Calu3 (cell line): ENCODE results near the gene SLC25A39. TPM values are rescaled to one million over a fixed set of nuclear protein-coding genes. Genes with fewer than 3 reads are reported as not detected.
A peak's percentile ranks its signal among the peaks of the same experiment; 100 is the strongest.

ENCODE experiments used
- BruUV-seq: library from RNA; stranded (reverse); fragments of 400-500 nt; replicated peaks from 2 replicates; lab custom pipeline; 2021; lab: Mats Ljungman, UMichigan
- CTCF ChIA-PET: fragments of 300-600 bp; sonication (Branson Sonifier 250); formaldehyde crosslinking; loops from one replicate; lab custom pipeline; 2022; ENCODE audit warnings: antibody characterized with exemption; lab: Charles Lee
- DNase-seq: peaks from one replicate; pipeline ENCODE4 v3.0.0; 2022
- H3K27ac Mint-ChIP-seq: one replicate; pipeline ENCODE4 v1.8.0; 2022; ENCODE audit warnings: mixed read lengths; ENCODE audit not compliant: unreplicated experiment
- H3K27me3 Mint-ChIP-seq: one replicate; pipeline ENCODE4 v1.8.0; 2022; ENCODE audit warnings: mixed read lengths; ENCODE audit not compliant: unreplicated experiment
- H3K36me3 Mint-ChIP-seq: one replicate; pipeline ENCODE4 v1.8.0; 2022; ENCODE audit warnings: mild to moderate bottlenecking, moderate library complexity, mixed read lengths; ENCODE audit not compliant: insufficient read depth, unreplicated experiment
- H3K4me1 Mint-ChIP-seq: one replicate; pipeline ENCODE4 v1.8.0; 2022; ENCODE audit warnings: mild to moderate bottlenecking, low read depth, mixed read lengths; ENCODE audit not compliant: unreplicated experiment
- H3K4me3 Mint-ChIP-seq: one replicate; pipeline ENCODE4 v1.8.0; 2022; ENCODE audit warnings: mild to moderate bottlenecking, low read depth, moderate library complexity, mixed read lengths; ENCODE audit not compliant: unreplicated experiment
- H3K9me3 Mint-ChIP-seq: one replicate; pipeline ENCODE4 v1.8.0; 2022; ENCODE audit warnings: low read depth, mixed read lengths; ENCODE audit not compliant: unreplicated experiment
- CTCF ChIP-seq: fragments of 200-600 bp; IDR thresholded peaks from one replicate; pipeline ENCODE4 v1.8.0; 2022; ENCODE audit warnings: antibody characterized with exemption; ENCODE audit not compliant: unreplicated experiment
- intact Hi-C: fragments of 100-400 bp; cut with micrococcal nuclease; formaldehyde crosslinking; loops from one replicate; pipeline ENCODE4 v1.10.0; 2022; ENCODE audit not compliant: unreplicated experiment
- total RNA-seq: library from RNA; stranded (reverse); gene quantifications from 2 replicates; pipeline ENCODE4 v1.2.3, GENCODE V29; 2022

Gene SLC25A39
- total RNA-seq, 1 experiment from 2014 or later = 271 TPM

GRCh38 chr17:44322236-44322895 lies 2.3 kb downstream of the SLC25A39 start:
- TF ChIP-seq CTCF = no peak
- no peaks in the 10 kb centered on the region for H3K9me3 Mint-ChIP-seq
- CTCF ChIA-PET = interaction anchor here (1.4 kb wide), 1 partner anchor 12 kb away, joined by 5 read pairs; no protein-coding TSS in a partner anchor
- H3K27ac Mint-ChIP-seq = no peak overlapping the region
- DNase-seq = no peak
- no peak overlapping the region for H3K4me3 Mint-ChIP-seq
- intact Hi-C loops = no loop called here
- H3K36me3 Mint-ChIP-seq = peaks cover 68% of the 10 kb centered on the region
- peaks cover 12% of the 10 kb centered on the region for H3K27me3 Mint-ChIP-seq
- BruUV-seq = no TSS peak
- H3K4me1 Mint-ChIP-seq = peaks cover 7% of the 10 kb centered on the region

- CTCF ChIA-PET = interaction anchor here (1.2 kb wide), 1 partner anchor 9 kb away, joined by 3 read pairs; no protein-coding TSS in a partner anchor
- no TSS peak for BruUV-seq
These were observed 3.1 kb downstream of the SLC25A39 start for GRCh38 chr17:44321246-44322120.

GRCh38 chr17:44320066-44320465 lies 4.6 kb downstream of the SLC25A39 start:
- Mint-ChIP-seq H3K4me1 (peaks cover 2% of the 10 kb centered on the region), H3K4me3 (no peak overlapping the region), H3K9me3 (no peaks in the 10 kb centered on the region), H3K27ac (no peak overlapping the region), H3K36me3 (peaks cover 52% of the 10 kb centered on the region), H3K27me3 (peaks cover 35% of the 10 kb centered on the region)
- TF ChIP-seq CTCF = no peak
- CTCF ChIA-PET = interaction anchor here (0.6 kb wide), 1 partner anchor 898 kb away, joined by 3 read pairs; no protein-coding TSS in a partner anchor
- intact Hi-C loops = no loop called here
- BruUV-seq = no TSS peak
- DNase-seq = no peak

More at GRCh38 chr17:44321246-44322120, 3.1 kb downstream of the SLC25A39 start:
- H3K27me3 Mint-ChIP-seq = peaks cover 20% of the 10 kb centered on the region
- H3K27ac Mint-ChIP-seq = no peak overlapping the region
- intact Hi-C loops = no loop called here
- H3K4me1 Mint-ChIP-seq = peaks cover 7% of the 10 kb centered on the region
- no peak overlapping the region for H3K4me3 Mint-ChIP-seq
- TF ChIP-seq CTCF = no peak
- H3K36me3 Mint-ChIP-seq = peaks cover 61% of the 10 kb centered on the region
- no peak for DNase-seq
- no peaks in the 10 kb centered on the region for H3K9me3 Mint-ChIP-seq

- Mint-ChIP-seq H3K9me3 (no peaks in the 10 kb centered on the region), H3K27ac (peak overlapping the region; percentile 50), H3K4me1 (no peaks in the 10 kb centered on the region), H3K4me3 (no peak overlapping the region), H3K27me3 (peaks cover 52% of the 10 kb centered on the region), H3K36me3 (peaks cover 34% of the 10 kb centered on the region)
- no peak for TF ChIP-seq CTCF
- intact Hi-C loops = no loop called here
- no TSS peak for BruUV-seq
- no peak for DNase-seq
- CTCF ChIA-PET = no interaction called here
These were observed 6.3 kb downstream of the SLC25A39 start for GRCh38 chr17:44318077-44318892.
